ENCODE data around the gene REM2.

REM2 gene

GRCh38 chr14:22884076-22884737 is 1.2 kb downstream of the REM2 start:
- H3K4me3 ChIP-seq (ENCODE audit: low read depth, low read length) = peak overlapping the region; percentile 5
- peaks cover 35% of the 10 kb centered on the region for H3K27me3 ChIP-seq (ENCODE audit: control insufficient read depth, insufficient read depth, low read length)
- H3K9me3 ChIP-seq (ENCODE audit: control insufficient read depth, insufficient read depth, low read length) = no peaks in the 10 kb centered on the region
- no peaks in the 10 kb centered on the region for H3K36me3 ChIP-seq (ENCODE audit: control insufficient read depth, insufficient read depth, low read length)
- H3K9ac ChIP-seq (ENCODE audit: low read depth, low read length) = no peak overlapping the region
- peaks cover 18% of the 10 kb centered on the region for H3K4me1 ChIP-seq (ENCODE audit: control insufficient read depth, insufficient read depth, low read length)

- Histone ChIP-seq H3K4me3 (ENCODE audit: low read depth, low read length) (peak overlapping the region; percentile 5), H3K9ac (ENCODE audit: low read depth, low read length) (no peak overlapping the region), H3K9me3 (ENCODE audit: control insufficient read depth, insufficient read depth, low read length) (no peaks in the 10 kb centered on the region), H3K36me3 (ENCODE audit: control insufficient read depth, insufficient read depth, low read length) (no peaks in the 10 kb centered on the region), H3K4me1 (ENCODE audit: control insufficient read depth, insufficient read depth, low read length) (peaks cover 18% of the 10 kb centered on the region), H3K27me3 (ENCODE audit: control insufficient read depth, insufficient read depth, low read length) (peaks cover 35% of the 10 kb centered on the region)
These were observed 1.9 kb downstream of the REM2 start for GRCh38 chr14:22884738-22885523.

- Histone ChIP-seq H3K36me3 (ENCODE audit: control insufficient read depth, insufficient read depth, low read length) (no peaks in the 10 kb centered on the region), H3K4me3 (ENCODE audit: low read depth, low read length) (peak overlapping the region; percentile 57), H3K9ac (ENCODE audit: low read depth, low read length) (no peak overlapping the region), H3K9me3 (ENCODE audit: control insufficient read depth, insufficient read depth, low read length) (no peaks in the 10 kb centered on the region), H3K27me3 (ENCODE audit: control insufficient read depth, insufficient read depth, low read length) (peaks cover 35% of the 10 kb centered on the region), H3K4me1 (ENCODE audit: control insufficient read depth, insufficient read depth, low read length) (peaks cover 18% of the 10 kb centered on the region)
These were observed 3.0 kb downstream of the REM2 start for GRCh38 chr14:22885975-22886374.

- Histone ChIP-seq H3K27me3 (ENCODE audit: control insufficient read depth, insufficient read depth, low read length) (peaks cover 32% of the 10 kb centered on the region), H3K9ac (ENCODE audit: low read depth, low read length) (peak overlapping the region; percentile 62), H3K9me3 (ENCODE audit: control insufficient read depth, insufficient read depth, low read length) (no peaks in the 10 kb centered on the region), H3K4me3 (ENCODE audit: low read depth, low read length) (peak overlapping the region; percentile 64), H3K4me1 (ENCODE audit: control insufficient read depth, insufficient read depth, low read length) (peaks cover 18% of the 10 kb centered on the region), H3K36me3 (ENCODE audit: control insufficient read depth, insufficient read depth, low read length) (no peaks in the 10 kb centered on the region)
These were observed 3.7 kb downstream of the REM2 start for GRCh38 chr14:22886500-22887259.

GRCh38 chr14:22887260-22887989 is 4.4 kb downstream of the REM2 start:
- H3K36me3 ChIP-seq (ENCODE audit: control insufficient read depth, insufficient read depth, low read length) = no peaks in the 10 kb centered on the region
- peak overlapping the region; percentile 64 for H3K4me3 ChIP-seq (ENCODE audit: low read depth, low read length)
- H3K27me3 ChIP-seq (ENCODE audit: control insufficient read depth, insufficient read depth, low read length) = peaks cover 26% of the 10 kb centered on the region
- H3K9ac ChIP-seq (ENCODE audit: low read depth, low read length) = peak overlapping the region; percentile 62
- H3K4me1 ChIP-seq (ENCODE audit: control insufficient read depth, insufficient read depth, low read length) = peaks cover 13% of the 10 kb centered on the region
- no peaks in the 10 kb centered on the region for H3K9me3 ChIP-seq (ENCODE audit: control insufficient read depth, insufficient read depth, low read length)

GRCh38 chr14:22887990-22888378 is 5.0 kb downstream of the REM2 start:
- Histone ChIP-seq H3K36me3 (ENCODE audit: control insufficient read depth, insufficient read depth, low read length) (no peaks in the 10 kb centered on the region), H3K4me3 (ENCODE audit: low read depth, low read length) (peak overlapping the region; percentile 64), H3K9ac (ENCODE audit: low read depth, low read length) (no peak overlapping the region), H3K27me3 (ENCODE audit: control insufficient read depth, insufficient read depth, low read length) (peaks cover 26% of the 10 kb centered on the region), H3K9me3 (ENCODE audit: control insufficient read depth, insufficient read depth, low read length) (no peaks in the 10 kb centered on the region), H3K4me1 (ENCODE audit: control insufficient read depth, insufficient read depth, low read length) (peaks cover 8% of the 10 kb centered on the region)

- Histone ChIP-seq H3K4me1 (ENCODE audit: control insufficient read depth, insufficient read depth, low read length) (peaks cover 6% of the 10 kb centered on the region), H3K9ac (ENCODE audit: low read depth, low read length) (no peak overlapping the region), H3K27me3 (ENCODE audit: control insufficient read depth, insufficient read depth, low read length) (peaks cover 28% of the 10 kb centered on the region), H3K4me3 (ENCODE audit: low read depth, low read length) (no peak overlapping the region), H3K9me3 (ENCODE audit: control insufficient read depth, insufficient read depth, low read length) (no peaks in the 10 kb centered on the region), H3K36me3 (ENCODE audit: control insufficient read depth, insufficient read depth, low read length) (no peaks in the 10 kb centered on the region)
These were observed 5.6 kb downstream of the REM2 start for GRCh38 chr14:22888662-22889061.

GRCh38 chr14:22890416-22890815 is 7.4 kb downstream of the REM2 start:
- Histone ChIP-seq H3K36me3 (ENCODE audit: control insufficient read depth, insufficient read depth, low read length) (no peaks in the 10 kb centered on the region), H3K9ac (ENCODE audit: low read depth, low read length) (no peak overlapping the region), H3K4me1 (ENCODE audit: control insufficient read depth, insufficient read depth, low read length) (peaks cover 2% of the 10 kb centered on the region)

GRCh38 chr14:22892488-22892887 is 9.5 kb downstream of the REM2 start:
- H3K27me3 ChIP-seq (ENCODE audit: control insufficient read depth, insufficient read depth, low read length) = peaks cover 26% of the 10 kb centered on the region
- no peak overlapping the region for H3K4me3 ChIP-seq (ENCODE audit: low read depth, low read length)
- H3K9me3 ChIP-seq (ENCODE audit: control insufficient read depth, insufficient read depth, low read length) = no peaks in the 10 kb centered on the region
- no peaks in the 10 kb centered on the region for H3K36me3 ChIP-seq (ENCODE audit: control insufficient read depth, insufficient read depth, low read length)
- H3K9ac ChIP-seq (ENCODE audit: low read depth, low read length) = no peak overlapping the region
- H3K4me1 ChIP-seq (ENCODE audit: control insufficient read depth, insufficient read depth, low read length) = no peaks in the 10 kb centered on the region

More at GRCh38 chr14:22890416-22890815, 7.4 kb downstream of the REM2 start:
- Histone ChIP-seq H3K4me3 (ENCODE audit: low read depth, low read length) (no peak overlapping the region), H3K27me3 (ENCODE audit: control insufficient read depth, insufficient read depth, low read length) (peaks cover 15% of the 10 kb centered on the region), H3K9me3 (ENCODE audit: control insufficient read depth, insufficient read depth, low read length) (no peaks in the 10 kb centered on the region)

GRCh38 chr14:22893706-22894105 is 10.7 kb downstream of the REM2 start:
- Histone ChIP-seq H3K9ac (ENCODE audit: low read depth, low read length) (no peak overlapping the region), H3K27me3 (ENCODE audit: control insufficient read depth, insufficient read depth, low read length) (peaks cover 39% of the 10 kb centered on the region), H3K9me3 (ENCODE audit: control insufficient read depth, insufficient read depth, low read length) (no peaks in the 10 kb centered on the region)

GRCh38 chr14:22895402-22895801 is 12.4 kb downstream of the REM2 start:
- Histone ChIP-seq H3K27me3 (ENCODE audit: control insufficient read depth, insufficient read depth, low read length) (peaks cover 42% of the 10 kb centered on the region), H3K9ac (ENCODE audit: low read depth, low read length) (no peak overlapping the region), H3K36me3 (ENCODE audit: control insufficient read depth, insufficient read depth, low read length) (no peaks in the 10 kb centered on the region), H3K4me3 (ENCODE audit: low read depth, low read length) (no peak overlapping the region), H3K4me1 (ENCODE audit: control insufficient read depth, insufficient read depth, low read length) (peaks cover 3% of the 10 kb centered on the region), H3K9me3 (ENCODE audit: control insufficient read depth, insufficient read depth, low read length) (no peaks in the 10 kb centered on the region)

More at GRCh38 chr14:22893706-22894105, 10.7 kb downstream of the REM2 start:
- H3K4me3 ChIP-seq (ENCODE audit: low read depth, low read length) = no peak overlapping the region
- no peaks in the 10 kb centered on the region for H3K36me3 ChIP-seq (ENCODE audit: control insufficient read depth, insufficient read depth, low read length)
- no peaks in the 10 kb centered on the region for H3K4me1 ChIP-seq (ENCODE audit: control insufficient read depth, insufficient read depth, low read length)

Measured in iPS-15b (cell line).